Hematopoietic multipotent progenitor cell treated with erythropoietin and hydrocortisone succinate and interleukin-3 and kit ligand, for 8 days (in vitro differentiated cells): Measurements from ENCODE around the gene PTH2.
"Not testable (repeated sequence)": the region's sequence is repeated elsewhere in the genome, so short reads cannot be mapped to it uniquely, and the experiment has no call there.

ENCODE experiments used
- DNase-seq: peaks from one replicate; pipeline ENCODE4 v3.0.0-alpha.2; 2015

The PTH2 gene

GRCh38 chr19:49374665-49375434, 48.4 kb downstream of the PTH2 start:
- no peak for DNase-seq

- DNase-seq: not testable (repeated sequence)
These were observed 50.1 kb downstream of the PTH2 start for GRCh38 chr19:49373174-49373573.
